Measurements from ENCODE around the gene AGTPBP1. TPM values are rescaled to one million over a fixed set of nuclear protein-coding genes. Genes with fewer than 3 reads are reported as not detected.

AGTPBP1 gene
- total and polyA plus RNA-seq, 9 of the 15 experiments (the other 6 are each of a cell fraction or from before 2014, with no cell fraction given): 1.4 to 7.9 (median 4.6) TPM

- TF ChIP-seq KLF16 (IDR thresholded peaks at IDR 0.05) (no peak), ZNF140 (CRISPR knock-in tag; IDR thresholded peaks at IDR 0.05) (no peak), TOE1 (IDR thresholded peaks at IDR 0.05; ENCODE audit: borderline replicate concordance) (no peak), TOE1 (CRISPR knock-in tag; IDR thresholded peaks at IDR 0.05; ENCODE audit: borderline replicate concordance, low read depth) (no peak)
These were observed 24.5 kb downstream of the AGTPBP1 start (continued) for GRCh38 chr9:85717220-85717619.

GRCh38 chr9:85716031-85716877, 25.5 kb downstream of the AGTPBP1 start:
- in situ Hi-C loops (cut with MboI) (no loop called here), intact Hi-C loops (cut with micrococcal nuclease) (no loop called here)
- BruUV-seq (replicated peaks): no TSS peak
- peak in 2 of 3 experiments; percentile 19 to 42; a peak in 3 of 6 replicates for TF ChIP-seq CTCF (IDR thresholded peaks at IDR 0.05 in 2 of 3, conservative IDR thresholded peaks at IDR 0.05 in 1 of 3; ENCODE audit: insufficient read depth in 2 of 3, low read depth in 1 of 3, low read length in 3 of 3)
- no peak for TF ChIP-seq RAD21 (CRISPR knock-in tag; conservative IDR thresholded peaks at IDR 0.05 in 1 of 2, IDR thresholded peaks at IDR 0.05 in 1 of 2)
- Histone ChIP-seq H3K4me1 (replicated peaks in 1 of 2; ENCODE audit: control insufficient read depth in 2 of 2, insufficient read depth in 2 of 2, low read length in 2 of 2) (no peaks in the 10 kb centered on the region), H3K36me3 (ENCODE audit: control insufficient read depth, insufficient read depth, low read length) (no peaks in the 10 kb centered on the region), H3K9me1 (ENCODE audit: control insufficient read depth, insufficient read depth, low read length) (no peaks in the 10 kb centered on the region), H4K20me1 (replicated peaks; ENCODE audit: control insufficient read depth, insufficient read depth, low read length) (no peaks in the 10 kb centered on the region), H3K27ac (ENCODE audit: extremely low read depth, low read depth, low read length) (no peak overlapping the region), H3K4me2 (ENCODE audit: insufficient read depth, low read length) (no peak overlapping the region), H3K27me3 (ENCODE audit: control insufficient read depth in 2 of 2, insufficient read depth in 2 of 2, low read length in 2 of 2) (no peaks in the 10 kb centered on the region), H3K4me3 (no peak overlapping the region), H3K9ac (ENCODE audit: insufficient read depth in 1 of 2, low read depth in 2 of 2, low read length in 2 of 2) (no peak overlapping the region), H2AFZ (ENCODE audit: low read depth, low read length) (no peak overlapping the region), H3K9me3 (replicated peaks; ENCODE audit: control insufficient read depth, insufficient read depth, low read depth, low read length) (no peaks in the 10 kb centered on the region), H3K79me2 (ENCODE audit: control insufficient read depth, insufficient read depth, low read length) (no peaks in the 10 kb centered on the region)
- WGBS (ENCODE audit: insufficient coverage, low coverage, missing lambda C conversion rate): 20% methylated on average over 5 of the region's 5 CpGs
- FAIRE-seq: no peak
- DNase-seq (ENCODE audit: extremely low read depth in 1 of 4, low spot score in 3 of 4): peak in 3 of 4 experiments; percentile 4 to 8 (median 7)
- peak; percentile 66; the same call in 2 of the 3 replicates for ATAC-seq
- ChIA-PET CTCF (ENCODE audit: low intra/inter-chr PET ratio) (interaction anchor here (0.7 kb wide), 1 partner anchor 18 kb away, joined by 3 read pairs; no protein-coding TSS in a partner anchor), POLR2A (no interaction called here)

All from K562 (cell line).